ENCODE measurements around the gene CYSTM1.

The CYSTM1 gene

GRCh38 chr5:140215276-140215675 lies 40.3 kb downstream of the CYSTM1 start:
- no peak for TF ChIP-seq CTCF (IDR thresholded peaks at IDR 0.05)

GRCh38 chr5:140216478-140217074 lies 41.6 kb downstream of the CYSTM1 start:
- TF ChIP-seq CTCF (IDR thresholded peaks at IDR 0.05) = no peak

- TF ChIP-seq CTCF (IDR thresholded peaks at IDR 0.05) = no peak
Measured at GRCh38 chr5:140217299-140218026, 42.5 kb downstream of the CYSTM1 start.

GRCh38 chr5:140219068-140219991 lies 44.3 kb downstream of the CYSTM1 start:
- TF ChIP-seq CTCF (IDR thresholded peaks at IDR 0.05) = no peak

GRCh38 chr5:140220032-140220697 lies 45.2 kb downstream of the CYSTM1 start:
- no peak for TF ChIP-seq CTCF (IDR thresholded peaks at IDR 0.05)

GRCh38 chr5:140220698-140221064 lies 45.7 kb downstream of the CYSTM1 start:
- TF ChIP-seq CTCF (IDR thresholded peaks at IDR 0.05) = no peak

GRCh38 chr5:140221697-140222223 lies 46.8 kb downstream of the CYSTM1 start:
- TF ChIP-seq CTCF (IDR thresholded peaks at IDR 0.05) = no peak

Measured in LNCAP (cell line).